ENCODE measurements around the gene GLRX2.

DNA sequence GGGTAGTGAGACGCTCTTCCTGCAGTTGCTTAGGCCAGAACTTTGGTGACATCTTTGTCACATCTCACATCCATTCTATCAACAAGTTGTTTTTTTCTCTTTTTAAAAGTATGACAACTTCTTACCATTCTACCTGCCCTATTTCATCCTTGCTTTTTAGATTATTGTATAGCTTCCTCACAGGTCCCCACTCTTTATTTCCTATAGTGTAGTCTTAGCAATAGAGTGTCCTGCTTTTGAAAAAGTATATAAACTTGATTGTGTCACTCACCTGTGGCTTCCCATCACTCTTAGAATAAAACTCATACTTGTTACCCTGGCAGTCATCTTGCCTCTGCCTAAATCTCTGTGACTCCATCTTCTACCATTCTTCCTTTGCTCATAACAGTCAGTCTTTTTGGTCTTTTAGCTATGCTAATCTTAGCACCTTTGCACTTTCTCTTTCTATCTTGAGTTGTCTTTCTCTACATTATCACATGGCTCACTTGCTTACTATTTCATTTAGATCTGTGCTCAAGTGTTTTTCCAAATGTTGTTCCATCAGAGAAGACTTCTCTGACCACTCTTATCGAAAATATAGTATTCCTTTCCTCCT is 26.1 kb upstream of the GLRX2 start:
- TF ChIP-seq, protein P1, sequence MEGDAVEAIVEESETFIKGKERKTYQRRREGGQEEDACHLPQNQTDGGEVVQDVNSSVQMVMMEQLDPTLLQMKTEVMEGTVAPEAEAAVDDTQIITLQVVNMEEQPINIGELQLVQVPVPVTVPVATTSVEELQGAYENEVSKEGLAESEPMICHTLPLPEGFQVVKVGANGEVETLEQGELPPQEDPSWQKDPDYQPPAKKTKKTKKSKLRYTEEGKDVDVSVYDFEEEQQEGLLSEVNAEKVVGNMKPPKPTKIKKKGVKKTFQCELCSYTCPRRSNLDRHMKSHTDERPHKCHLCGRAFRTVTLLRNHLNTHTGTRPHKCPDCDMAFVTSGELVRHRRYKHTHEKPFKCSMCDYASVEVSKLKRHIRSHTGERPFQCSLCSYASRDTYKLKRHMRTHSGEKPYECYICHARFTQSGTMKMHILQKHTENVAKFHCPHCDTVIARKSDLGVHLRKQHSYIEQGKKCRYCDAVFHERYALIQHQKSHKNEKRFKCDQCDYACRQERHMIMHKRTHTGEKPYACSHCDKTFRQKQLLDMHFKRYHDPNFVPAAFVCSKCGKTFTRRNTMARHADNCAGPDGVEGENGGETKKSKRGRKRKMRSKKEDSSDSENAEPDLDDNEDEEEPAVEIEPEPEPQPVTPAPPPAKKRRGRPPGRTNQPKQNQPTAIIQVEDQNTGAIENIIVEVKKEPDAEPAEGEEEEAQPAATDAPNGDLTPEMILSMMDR (IDR thresholded peaks at IDR 0.05) = no peak
- no peak for TF ChIP-seq POLR2A (IDR thresholded peaks at IDR 0.05)

All from body of pancreas (tissue), 4 donors.